ENCODE results near the gene OR51B5. TPM values are rescaled to one million over a fixed set of nuclear protein-coding genes. Genes with fewer than 3 reads are reported as not detected.
"Not testable (repeated sequence)": the region's sequence is repeated elsewhere in the genome, so short reads cannot be mapped to it uniquely, and the experiment has no call there.

The OR51B5 gene
- total RNA-seq, 1 experiment from 2014 or later = 1.7 TPM

- Histone ChIP-seq H3K27me3 (ENCODE audit: low read length) (no peaks in the 10 kb centered on the region), H3K36me3 (ENCODE audit: low read depth, low read length) (no peaks in the 10 kb centered on the region), H3K4me3 (ENCODE audit: low read length) (no peak overlapping the region), H3K79me2 (ENCODE audit: low read length) (no peaks in the 10 kb centered on the region), H3F3A (ENCODE audit: low read length, unreplicated experiment) (no peaks in the 10 kb centered on the region), H3K4me2 (ENCODE audit: low read length) (no peak overlapping the region), H3K9me2 (replicated peaks; ENCODE audit: low read length) (no peaks in the 10 kb centered on the region), H2AFZ (ENCODE audit: low read length) (no peak overlapping the region), H3K9me3 (ENCODE audit: low read length) (no peaks in the 10 kb centered on the region), H3K27ac (ENCODE audit: low read length) (no peak overlapping the region), H3K4me1 (ENCODE audit: insufficient read depth, low read length) (no peaks in the 10 kb centered on the region), H4K20me1 (ENCODE audit: low read length) (no peaks in the 10 kb centered on the region), H3K9ac (ENCODE audit: low read length) (no peak overlapping the region)
- TF ChIP-seq CTCF (conservative IDR thresholded peaks at IDR 0.05; ENCODE audit: low read depth, low read length) = no peak
- DNase-seq = no peak
- ChIA-PET POLR2A (ENCODE audit: unreplicated experiment) (no interaction called here), CTCF (no interaction called here)
- intact Hi-C loops (cut with micrococcal nuclease) = no loop called here
- BruUV-seq (replicated peaks) = no TSS peak
- ATAC-seq = no peak
Observed at GRCh38 chr11:5339771-5340322, 3.5 kb downstream of the OR51B5 start.

- intact Hi-C loops (cut with micrococcal nuclease); H3K9ac ChIP-seq (ENCODE audit: low read length); H3K4me3 ChIP-seq (ENCODE audit: low read length); BruUV-seq (replicated peaks); H3K9me3 ChIP-seq (ENCODE audit: low read length); H3F3A ChIP-seq (ENCODE audit: low read length, unreplicated experiment); H4K20me1 ChIP-seq (ENCODE audit: low read length); DNase-seq; H3K9me2 ChIP-seq (replicated peaks; ENCODE audit: low read length); H3K36me3 ChIP-seq (ENCODE audit: low read depth, low read length); ATAC-seq; H2AFZ ChIP-seq (ENCODE audit: low read length); H3K4me2 ChIP-seq (ENCODE audit: low read length); H3K79me2 ChIP-seq (ENCODE audit: low read length); H3K27me3 ChIP-seq (ENCODE audit: low read length); H3K4me1 ChIP-seq (ENCODE audit: insufficient read depth, low read length); CTCF ChIA-PET; POLR2A ChIA-PET (ENCODE audit: unreplicated experiment); H3K27ac ChIP-seq (ENCODE audit: low read length): not testable (repeated sequence)
Observed at GRCh38 chr11:5337253-5337652, 6.1 kb downstream of the OR51B5 start.

DNA sequence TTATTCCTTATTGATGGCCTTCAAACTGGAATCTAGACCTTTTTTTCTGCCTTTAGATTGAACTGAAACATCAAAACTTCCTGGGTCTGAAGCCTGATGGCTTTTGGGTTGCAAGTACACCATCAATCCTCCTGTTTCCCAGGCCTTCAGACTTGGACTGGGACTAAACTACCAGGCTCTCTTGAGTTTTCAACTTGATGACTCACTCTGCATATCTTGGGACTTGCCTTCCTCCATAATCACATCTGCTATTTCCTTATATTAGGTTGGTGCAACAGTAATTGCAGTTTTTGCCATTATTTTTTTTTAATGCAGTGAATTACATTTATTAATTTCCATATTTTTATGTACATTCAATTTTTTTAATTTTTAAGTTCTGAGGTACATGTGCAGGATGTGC is 7.0 kb downstream of the OR51B5 start:
- H3K79me2 ChIP-seq (ENCODE audit: low read length) = no peaks in the 10 kb centered on the region
- no peak for ATAC-seq
- intact Hi-C loops (cut with micrococcal nuclease) = no loop called here
- no peak overlapping the region for H3K4me2 ChIP-seq (ENCODE audit: low read length)
- TF ChIP-seq EZH2 (IDR thresholded peaks at IDR 0.05; ENCODE audit: low read length, unreplicated experiment) = no peak
- TF ChIP-seq CTCF (conservative IDR thresholded peaks at IDR 0.05; ENCODE audit: low read depth, low read length) = no peak
- no peak for TF ChIP-seq EZH2phosphoT487 (IDR thresholded peaks at IDR 0.05; ENCODE audit: borderline replicate concordance, low read length)
- no peaks in the 10 kb centered on the region for H4K20me1 ChIP-seq (ENCODE audit: low read length)
- no peaks in the 10 kb centered on the region for H3K9me2 ChIP-seq (replicated peaks; ENCODE audit: low read length)
- CTCF ChIA-PET = no interaction called here
- no peak for DNase-seq
- H2AFZ ChIP-seq (ENCODE audit: low read length) = no peak overlapping the region
- H3K4me1 ChIP-seq (ENCODE audit: insufficient read depth, low read length) = no peaks in the 10 kb centered on the region
- no TSS peak for BruUV-seq (replicated peaks)
- no peak overlapping the region for H3K27ac ChIP-seq (ENCODE audit: low read length)
- H3K27me3 ChIP-seq (ENCODE audit: low read length) = no peaks in the 10 kb centered on the region
- no peaks in the 10 kb centered on the region for H3K36me3 ChIP-seq (ENCODE audit: low read depth, low read length)
- no peaks in the 10 kb centered on the region for H3K9me3 ChIP-seq (ENCODE audit: low read length)
- no peaks in the 10 kb centered on the region for H3F3A ChIP-seq (ENCODE audit: low read length, unreplicated experiment)
- no peak overlapping the region for H3K4me3 ChIP-seq (ENCODE audit: low read length)
- H3K9ac ChIP-seq (ENCODE audit: low read length) = no peak overlapping the region
- POLR2A ChIA-PET (ENCODE audit: unreplicated experiment) = no interaction called here

Measured in PC-3 (cell line).